ENCODE measurements around the gene SERPINA3.

SERPINA3 gene

DNA sequence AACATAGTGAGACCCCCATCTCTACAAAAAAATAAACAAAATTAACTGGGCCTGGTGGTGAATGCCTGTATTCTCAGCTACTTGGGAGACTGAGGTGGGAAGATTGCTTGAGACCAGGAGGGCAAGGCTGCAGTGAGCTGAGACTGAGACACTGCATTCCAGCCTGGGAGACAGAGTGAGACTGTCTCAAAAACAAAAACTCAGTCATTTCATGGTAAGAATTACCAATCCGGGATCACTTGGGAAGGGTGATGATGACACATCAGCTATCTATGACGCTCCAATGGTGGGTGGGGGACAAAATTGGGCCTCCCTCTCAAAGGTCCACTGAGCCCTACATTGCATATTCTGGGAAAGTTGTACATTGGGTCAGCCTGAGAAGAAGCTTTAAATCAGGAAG, 47.7 kb downstream of the SERPINA3 start:
- DNase-seq: no peak

DNA sequence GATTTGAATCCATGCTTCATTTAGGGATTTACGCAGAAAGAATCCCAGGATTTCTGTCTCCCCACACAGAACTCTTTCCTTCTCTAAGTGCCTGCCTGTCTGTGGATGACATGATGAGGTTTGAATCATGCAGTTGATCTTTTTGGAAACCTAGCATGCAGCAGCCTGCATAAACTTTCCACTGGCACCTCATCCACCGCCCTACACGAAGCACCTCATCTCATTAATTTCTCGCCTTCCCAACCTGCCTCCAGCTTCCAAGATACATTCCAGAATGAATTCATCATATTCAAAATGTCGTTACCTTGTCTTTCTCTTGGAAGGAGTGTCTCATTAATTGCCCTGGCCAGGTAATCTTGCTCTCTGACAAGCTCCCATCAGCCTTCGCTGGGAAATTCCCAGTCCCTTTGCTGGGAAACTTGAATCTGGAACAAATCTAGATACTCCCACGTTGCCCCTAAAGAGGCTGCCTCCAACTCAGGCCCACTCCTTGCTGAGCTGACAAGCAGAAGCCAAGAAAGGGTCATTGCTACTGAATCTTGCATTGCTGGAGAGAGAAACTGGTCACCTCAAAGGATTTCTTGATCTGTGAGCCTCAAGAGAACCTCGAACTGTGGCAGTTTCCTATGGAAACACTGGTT, 48.2 kb downstream of the SERPINA3 start:
- no peak for DNase-seq

DNA sequence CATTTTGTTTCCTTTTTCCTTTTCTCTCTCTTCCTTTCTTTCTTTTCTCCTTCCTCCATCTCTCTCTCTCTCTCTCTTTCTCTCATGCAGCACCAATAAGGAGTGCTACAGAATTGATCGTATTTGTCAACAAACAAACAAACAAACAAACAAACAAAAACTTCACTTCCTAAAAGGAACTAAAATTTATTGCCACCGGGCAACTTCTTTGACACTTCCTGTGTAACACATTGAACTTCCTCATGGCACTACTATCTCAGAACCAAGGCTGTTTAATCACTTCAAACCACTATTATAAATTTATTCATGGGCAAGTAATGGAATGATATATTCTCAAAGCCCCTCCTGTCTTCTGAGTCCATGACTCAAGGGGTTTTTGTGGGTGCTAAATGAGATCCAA, 51.3 kb downstream of the SERPINA3 start:
- DNase-seq: no peak

DNA sequence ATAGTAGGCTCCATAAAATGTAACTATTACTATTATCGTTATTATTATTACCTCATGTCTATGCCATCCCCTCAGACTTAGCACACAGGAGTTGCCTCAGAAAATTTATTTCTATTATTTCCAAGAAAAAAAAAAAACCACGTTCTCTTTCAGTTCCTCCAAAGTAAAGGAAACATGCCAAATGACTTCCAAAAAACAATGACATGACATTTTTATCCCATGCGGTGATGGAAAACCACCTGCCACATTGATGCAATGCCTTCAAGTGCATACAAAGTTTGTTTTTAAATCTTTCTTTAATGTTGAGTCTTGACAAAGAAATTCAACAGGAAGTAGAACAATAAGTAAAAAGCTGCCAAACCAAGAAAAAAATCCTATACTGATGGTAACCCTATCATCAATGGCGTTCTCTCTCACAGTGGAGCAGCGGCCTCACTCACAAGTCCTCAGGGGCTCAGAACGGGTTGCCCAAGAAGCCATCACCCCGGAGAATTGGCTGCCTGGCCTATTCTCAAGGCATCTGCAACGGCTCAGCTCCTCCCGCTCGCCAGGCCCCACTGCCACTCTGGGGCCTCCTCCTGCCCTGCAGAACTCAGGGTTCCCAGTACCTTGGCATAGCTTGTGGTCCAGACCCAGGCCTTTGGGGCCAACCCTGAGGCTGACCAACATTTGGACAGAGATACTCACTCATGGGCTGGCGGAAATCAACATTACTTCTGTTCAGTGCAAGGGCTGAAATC, 51.9 kb downstream of the SERPINA3 start:
- no peak for DNase-seq

DNA sequence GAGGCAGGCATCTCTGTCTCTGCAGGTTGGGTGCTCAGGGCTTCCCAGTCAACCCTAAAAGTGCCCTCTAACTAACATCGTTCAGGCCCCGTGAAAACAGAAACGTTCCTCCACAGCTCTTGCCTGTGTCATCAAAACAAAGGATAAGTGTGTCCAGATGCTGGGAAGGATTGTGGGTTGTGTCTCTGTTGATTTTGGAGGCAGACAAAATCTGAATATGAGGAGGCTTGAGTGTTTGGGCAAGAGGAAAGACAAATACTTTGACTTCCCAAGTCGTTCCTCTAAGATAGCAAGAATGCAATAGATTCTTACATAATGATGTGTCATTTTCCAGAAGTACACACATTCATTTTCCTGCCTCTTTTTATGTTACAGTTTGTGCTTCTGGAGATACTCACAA, 52.9 kb downstream of the SERPINA3 start:
- DNase-seq: no peak

DNA sequence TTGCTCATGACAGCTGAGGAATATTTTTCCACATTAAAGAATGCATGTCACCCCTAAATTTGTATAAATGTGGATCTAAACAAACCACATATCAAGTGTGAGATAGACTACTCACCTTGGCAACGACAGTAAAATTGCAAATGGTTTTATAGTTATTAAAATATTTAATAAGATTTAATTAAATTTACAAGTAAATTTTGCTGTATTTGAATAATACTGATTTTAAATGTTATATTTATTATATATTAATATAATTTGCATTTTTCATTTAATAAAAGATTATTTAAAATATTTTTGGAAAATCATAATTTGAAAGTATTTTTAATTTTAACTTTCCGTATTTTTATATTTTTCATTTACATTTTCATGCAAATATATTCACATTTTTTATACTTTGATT, 53.4 kb downstream of the SERPINA3 start:
- DNase-seq: no peak

DNA sequence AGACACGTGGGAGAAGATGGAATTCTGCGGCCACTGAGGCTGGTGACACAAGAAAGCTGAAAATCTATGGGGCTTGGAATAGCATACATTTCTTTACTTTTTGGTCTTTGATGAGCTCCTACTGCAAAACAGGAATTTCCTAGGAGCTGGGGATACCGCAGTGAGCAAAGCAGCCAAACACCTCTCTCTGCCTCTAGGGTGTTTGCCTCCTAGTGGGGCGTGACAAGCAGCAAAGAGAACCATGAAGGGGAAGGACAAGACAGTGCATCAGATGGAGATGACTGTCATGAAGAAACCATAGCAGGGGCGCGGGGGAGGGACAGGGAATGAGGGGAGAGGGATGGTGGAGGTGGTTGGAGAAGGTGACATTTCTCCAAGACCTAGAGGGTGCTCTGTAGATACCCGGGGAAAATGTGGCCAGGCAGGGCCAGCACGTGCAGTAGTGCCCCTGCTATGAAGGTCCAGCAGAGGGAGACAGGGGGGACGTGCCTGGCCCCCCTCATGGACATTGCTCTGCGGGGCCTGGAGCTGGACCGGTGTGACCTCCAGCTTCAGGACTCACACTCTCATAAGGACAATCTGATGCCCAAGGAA, 58.6 kb downstream of the SERPINA3 start:
- DNase-seq: no peak

DNA sequence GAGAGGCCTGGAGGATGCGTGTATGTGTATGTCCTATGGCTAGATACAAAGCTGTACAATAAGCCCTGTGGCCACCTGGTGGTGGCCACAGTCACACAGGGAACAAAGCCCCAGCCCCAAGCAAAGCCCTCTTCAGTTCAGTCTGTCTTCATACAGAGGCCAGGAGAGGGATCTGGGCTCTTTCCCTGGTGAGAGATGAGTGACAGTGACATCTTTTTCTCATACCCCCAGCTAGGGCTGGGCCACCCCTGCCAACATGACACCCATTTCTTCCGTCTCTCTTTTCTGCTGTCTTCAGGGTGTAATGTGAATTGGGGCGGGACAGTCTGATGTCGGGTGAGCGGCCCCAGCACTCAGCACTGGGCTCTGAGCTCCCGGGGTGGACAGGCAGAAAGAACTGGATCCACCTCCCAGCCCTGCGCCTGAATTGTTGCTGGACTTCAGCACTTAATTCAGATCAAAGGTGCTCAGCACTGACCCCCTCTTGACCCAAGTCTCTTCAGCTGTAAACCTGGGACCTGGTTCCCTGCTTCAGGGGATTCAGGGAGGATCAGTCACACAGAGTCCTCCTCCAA, 59.8 kb downstream of the SERPINA3 start:
- DNase-seq: no peak

DNA sequence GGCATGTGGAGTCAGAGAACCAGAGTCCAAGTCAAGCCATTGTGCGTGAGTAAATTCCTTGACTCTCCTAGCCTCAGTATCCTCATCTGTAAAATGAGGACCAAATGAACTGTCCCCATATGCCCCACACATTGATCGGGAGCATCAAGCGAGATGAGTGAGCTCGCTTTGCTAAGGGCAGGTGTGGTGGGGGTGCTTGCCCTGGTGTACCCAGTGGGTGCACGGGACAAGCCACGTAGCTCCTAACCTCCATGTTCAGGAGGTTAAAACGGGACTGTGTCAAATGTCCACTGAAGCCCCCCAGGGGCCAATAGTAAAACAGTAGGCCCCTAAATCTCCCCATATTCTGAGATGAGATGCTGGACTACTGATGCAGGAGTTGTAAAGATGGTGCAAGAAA, 60.9 kb downstream of the SERPINA3 start:
- DNase-seq: no peak
